DMS53 treated with DMSO at 0.1 percent for 48 hours (cell line): ENCODE data around the gene GADD45B.

Experiments used
- DNase-seq: peaks from one replicate; lab custom pipeline; 2025; ENCODE audit not compliant: unreplicated experiment; lab: John Stamatoyannopoulos, UW

The GADD45B gene, protein sequence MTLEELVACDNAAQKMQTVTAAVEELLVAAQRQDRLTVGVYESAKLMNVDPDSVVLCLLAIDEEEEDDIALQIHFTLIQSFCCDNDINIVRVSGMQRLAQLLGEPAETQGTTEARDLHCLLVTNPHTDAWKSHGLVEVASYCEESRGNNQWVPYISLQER

DNA sequence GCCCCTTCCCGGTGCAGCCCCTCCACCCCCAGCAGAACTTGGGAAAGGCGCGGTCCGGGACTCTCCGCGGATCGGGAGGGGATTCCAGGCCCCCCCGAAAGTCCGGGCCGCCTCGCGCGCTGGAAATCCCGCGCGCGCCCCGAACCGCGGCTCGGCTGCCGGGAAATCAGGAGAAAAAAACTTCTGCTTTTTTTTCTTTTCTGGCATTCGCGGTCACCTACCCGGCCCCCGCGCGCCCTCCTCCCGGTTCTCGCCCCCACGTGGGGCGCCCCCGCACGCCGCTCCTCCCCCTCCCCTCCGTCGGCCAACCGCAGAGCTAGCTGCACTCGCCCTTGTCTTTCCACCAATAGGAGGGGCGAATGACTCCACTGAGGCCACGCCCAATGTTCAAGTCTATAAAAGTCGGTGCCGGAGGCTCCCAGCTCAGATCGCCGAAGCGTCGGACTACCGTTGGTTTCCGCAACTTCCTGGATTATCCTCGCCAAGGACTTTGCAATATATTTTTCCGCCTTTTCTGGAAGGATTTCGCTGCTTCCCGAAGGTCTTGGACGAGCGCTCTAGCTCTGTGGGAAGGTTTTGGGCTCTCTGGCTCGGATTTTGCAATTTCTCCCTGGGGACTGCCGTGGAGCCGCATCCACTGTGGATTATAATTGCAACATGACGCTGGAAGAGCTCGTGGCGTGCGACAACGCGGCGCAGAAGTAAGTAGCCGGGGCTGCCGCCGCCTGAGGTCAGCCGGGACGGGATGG is at the start of gene GADD45B:
TSS of gene GADD45B (plus strand) at position 426 of the 749 bp plus-strand sequence. CDS start at position 658, 232 bp downstream.
- peak; percentile 78 for DNase-seq

DNA sequence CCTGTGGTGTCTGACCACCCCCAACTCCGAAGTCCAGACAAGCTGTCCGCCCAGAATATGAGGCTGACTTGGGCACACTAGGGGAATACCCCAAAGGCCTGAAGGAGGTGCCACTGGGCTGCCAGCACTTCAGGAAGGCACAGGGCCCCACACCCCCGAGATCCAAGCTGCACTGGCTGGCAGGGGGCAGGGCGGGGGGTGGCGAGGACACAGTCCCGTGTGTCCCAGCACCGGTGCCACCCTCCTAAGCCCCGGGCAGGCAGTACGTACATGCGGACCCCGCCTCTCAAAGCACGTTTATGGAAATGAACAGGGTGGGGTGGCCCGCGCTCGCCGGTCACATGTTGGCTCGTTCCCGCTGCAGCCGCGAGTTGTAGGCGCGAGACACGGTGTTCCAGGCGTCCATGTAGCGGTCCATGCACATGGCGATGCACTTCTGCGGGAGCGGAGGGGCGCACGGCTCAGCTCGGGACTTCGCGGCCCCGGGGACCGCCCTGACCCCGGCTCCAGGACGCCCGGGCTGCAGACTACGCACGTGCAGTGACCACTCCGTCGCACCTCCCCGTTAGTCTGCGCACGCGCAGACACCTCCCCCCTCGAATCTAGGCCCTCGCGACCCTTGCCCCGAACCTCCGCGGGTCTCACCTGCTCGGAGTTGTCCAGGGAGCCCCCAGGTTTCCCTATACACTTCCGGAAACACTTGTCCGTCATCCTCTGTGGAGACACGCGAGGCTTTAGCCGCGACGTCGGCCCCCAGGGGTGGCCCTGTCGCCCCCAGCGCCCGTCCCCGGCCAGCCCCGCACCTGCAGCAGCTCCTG is 49.1 kb upstream of the GADD45B start:
- no peak for DNase-seq

DNA sequence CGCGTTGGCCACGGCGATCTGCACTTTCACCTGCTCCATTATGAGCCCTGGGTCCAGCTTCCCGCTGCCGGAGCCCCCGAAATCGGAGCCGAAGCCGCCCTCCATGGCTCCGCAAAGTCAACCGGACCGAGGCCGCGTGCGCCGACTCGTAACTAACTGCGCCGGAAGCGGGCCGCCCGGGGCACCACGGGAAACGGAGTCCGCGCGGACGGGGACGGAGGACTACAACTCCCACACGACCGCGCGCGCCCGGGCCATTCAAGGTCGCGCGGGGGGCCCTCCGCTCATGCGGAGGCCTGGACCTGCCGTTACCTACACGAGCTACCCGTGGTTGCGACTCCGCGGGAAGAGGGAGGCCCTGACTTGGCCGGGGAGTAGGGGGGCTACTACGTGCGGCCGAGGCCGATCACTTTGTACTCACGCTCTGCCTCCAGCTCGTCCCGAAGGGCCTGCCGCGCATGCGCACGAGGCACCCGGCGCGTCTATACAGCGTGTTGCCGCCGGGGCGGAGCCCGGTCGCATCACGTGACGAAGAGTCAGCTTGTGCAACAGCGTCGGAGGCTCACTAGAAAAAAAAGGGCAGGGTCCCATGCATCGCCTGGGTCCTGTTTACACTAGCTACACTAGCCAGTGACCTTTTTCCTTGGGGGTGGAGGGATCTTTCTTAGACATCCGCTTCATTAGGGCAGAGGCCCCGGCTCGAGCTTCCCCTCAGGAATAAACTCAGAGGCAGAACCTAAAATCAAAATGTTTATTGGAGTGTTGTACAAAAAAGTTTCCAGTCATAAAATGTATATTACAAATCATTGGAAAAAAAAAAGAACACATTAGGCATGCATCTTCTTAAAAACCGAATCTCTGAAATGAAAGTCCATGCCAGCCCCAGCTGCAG is 48.3 kb upstream of the GADD45B start, which contains the start of gene TIMM13:
TSS of gene TIMM13 (minus strand) at position 158 of the 892 bp plus-strand sequence. CDS start at position 105, 53 bp downstream.
- DNase-seq = peak; percentile 84

DNA sequence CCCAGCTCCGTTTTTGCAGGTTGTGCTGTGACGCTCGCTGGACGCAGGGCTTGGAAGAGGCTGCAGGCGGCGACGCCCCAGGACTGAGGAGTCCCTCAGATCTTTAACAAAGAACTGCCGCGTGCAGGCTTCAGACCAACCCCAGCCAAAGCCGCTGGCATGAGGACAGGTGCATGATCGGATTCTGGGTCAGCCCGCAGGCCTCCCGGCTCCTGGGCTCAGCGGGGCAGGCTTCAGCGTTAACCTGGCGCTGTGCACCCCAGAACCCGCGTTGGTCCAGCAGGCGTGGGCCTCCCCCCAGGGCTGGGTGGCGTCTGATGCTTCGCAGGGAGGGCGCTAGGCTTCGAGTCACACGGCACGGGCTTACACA is 47.6 kb upstream of the GADD45B start:
- peak; percentile 28 for DNase-seq

DNA sequence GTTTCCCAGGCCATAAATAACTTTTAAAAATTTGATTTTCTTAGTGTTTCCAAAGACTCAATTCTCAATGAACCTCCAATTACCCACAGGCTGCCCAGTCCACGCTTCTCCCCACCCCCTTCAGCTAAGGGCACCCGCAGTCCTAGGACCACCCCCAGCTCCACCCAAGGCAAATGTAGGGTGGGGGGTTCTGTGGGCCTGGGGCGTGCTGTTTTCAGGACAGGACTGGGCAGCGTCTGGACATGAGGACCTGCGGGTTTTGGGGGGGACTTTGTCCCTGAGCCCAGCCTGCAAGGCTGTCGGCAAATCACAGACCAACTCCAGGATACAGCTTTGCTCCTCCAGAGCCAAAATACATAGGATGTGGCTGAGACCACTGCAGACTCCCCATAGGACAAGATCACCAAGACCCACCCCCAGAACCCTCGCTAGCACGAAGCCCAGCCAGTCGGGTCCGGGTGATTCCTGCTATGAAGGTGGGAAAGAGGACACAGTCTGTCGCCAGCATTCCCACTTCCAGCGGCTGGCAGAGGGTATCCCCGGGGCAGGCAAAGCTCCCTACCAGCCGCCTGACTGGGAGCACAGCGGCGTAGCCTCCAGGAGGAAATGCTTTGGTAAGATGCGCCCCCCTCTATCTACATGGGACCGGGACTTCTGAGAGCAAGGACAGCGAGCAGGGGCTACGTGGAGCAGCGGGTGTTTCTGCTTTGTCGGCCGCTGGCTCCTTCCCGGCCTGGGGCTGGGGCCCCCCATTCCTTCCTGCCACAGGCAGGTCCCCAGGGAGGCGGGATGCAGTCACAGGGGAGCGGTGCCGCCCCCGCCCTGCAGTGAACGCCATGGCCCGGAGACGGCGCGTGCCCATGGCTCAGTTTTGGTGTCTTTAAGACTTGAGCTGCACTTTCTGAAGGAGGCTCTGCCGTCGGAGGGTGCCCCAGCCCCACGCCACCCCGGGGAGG is 46.9 kb upstream of the GADD45B start:
- DNase-seq = no peak

DNA sequence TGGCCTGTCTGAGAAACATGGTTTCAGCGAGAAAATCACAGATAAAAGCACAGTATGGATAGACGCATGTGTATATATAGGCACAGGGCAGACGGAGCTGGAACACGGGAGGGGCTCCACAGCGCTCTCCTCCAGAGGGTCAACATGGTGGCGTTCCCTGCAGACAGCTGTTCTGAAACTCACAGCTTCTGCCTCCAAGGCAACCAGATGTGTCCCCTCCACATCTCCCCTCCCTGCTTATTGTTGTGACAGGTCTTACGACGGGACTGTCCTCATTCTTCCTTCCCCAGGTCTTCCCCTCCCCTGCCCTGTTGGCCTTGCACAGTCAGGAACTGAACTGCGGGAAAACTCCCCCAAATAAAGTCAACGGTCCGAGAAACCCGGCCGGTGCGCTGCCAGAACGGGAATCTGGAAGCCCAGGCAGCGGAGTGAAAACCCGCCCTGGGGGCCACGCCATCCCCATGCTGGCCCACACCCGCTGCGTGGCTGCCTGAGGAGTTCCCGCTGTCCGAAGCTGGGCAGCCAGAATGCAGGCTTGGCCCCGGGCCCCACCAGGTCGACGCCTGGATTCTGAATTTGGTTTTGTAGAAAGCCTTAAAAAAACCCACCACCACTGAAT is 45.9 kb upstream of the GADD45B start:
- DNase-seq = no peak

DNA sequence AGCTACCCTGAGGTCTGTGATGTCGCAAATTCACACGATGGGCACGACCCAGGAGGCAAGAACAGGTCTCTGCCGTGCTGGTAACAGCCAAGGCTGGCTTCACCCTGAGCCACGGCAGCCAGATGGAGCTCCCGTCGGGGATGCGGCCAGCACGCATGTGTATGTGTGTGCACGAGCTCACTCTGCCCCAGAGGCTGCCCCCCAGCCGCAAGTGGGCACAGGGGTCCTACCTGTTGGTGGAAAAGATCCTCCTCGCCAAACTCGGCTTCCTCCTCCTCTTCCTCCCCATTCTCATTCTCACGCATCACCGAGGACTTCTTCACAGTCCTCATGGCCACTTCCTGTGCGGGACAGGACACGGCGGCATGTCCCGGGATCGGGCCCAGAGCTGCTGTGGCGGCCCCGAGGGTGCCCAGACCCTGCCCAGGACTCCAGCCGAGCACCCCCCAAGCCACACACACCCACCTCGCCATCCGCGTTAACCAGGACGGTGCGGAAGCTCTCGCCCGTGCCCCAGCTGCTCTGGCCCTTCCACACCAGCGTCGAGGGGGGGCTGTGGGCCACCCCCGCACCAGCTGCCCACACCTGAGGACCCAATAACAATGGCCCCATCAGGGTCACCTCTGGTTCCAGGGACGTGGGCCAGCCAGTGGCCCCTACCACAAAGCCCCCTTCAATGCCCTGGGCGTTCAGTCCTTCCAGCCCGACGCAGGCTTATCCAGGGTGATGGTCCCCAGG is 44.4 kb upstream of the GADD45B start:
- no peak for DNase-seq

DNA sequence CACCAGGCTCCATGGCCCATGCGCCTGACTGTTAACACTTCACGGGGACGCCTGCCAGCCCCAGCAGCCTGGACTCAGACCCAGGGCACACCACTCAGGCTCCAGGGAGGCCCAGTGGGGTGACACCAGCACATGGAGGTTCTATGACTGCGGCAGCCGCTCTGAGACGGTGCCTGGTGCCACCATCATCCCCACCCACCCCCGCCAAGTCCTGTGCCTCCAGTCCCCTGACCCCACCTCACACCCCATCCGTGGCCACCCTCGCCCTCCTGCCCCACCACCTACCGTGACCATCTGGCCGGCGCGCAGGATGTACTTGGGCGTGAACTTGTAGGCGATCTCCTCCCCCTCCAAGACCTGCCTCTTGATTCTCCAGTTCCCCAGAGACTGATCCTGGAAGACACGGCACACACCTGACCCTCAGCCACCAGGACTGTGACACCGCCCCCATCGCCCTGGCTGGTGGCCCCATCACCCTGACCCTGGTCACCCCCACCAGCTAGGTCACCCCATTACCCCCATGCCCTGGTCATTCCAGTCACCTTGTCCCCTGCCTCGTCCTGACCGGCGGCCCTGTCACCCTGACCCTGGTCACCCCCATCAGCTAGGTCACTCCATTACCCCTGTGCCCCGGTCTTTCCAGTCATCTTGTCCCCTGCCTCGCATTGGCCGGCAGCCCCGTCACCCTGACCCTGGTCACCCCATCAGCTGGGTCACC is 43.6 kb upstream of the GADD45B start:
- no peak for DNase-seq

DNA sequence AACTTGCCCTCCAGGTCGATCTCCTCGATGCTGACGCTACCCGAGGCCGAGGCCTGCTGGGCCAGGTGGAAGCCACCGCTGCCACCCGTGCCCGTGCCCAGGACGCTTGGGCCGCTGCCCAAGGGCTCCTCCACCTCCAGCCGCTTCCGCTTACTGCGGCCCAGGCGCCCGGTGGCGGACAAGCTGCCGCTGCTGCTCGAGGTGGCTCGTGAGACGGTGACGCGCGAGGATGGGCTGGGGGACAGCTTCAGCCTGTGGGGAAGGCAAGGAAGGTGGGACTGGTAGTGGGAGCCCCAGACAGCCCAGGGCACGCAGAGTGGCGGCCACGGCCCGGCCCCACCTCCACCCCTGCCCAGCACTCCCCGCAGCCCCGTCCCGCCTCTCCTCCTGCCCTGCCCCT is 42.1 kb upstream of the GADD45B start:
- no peak for DNase-seq

DNA sequence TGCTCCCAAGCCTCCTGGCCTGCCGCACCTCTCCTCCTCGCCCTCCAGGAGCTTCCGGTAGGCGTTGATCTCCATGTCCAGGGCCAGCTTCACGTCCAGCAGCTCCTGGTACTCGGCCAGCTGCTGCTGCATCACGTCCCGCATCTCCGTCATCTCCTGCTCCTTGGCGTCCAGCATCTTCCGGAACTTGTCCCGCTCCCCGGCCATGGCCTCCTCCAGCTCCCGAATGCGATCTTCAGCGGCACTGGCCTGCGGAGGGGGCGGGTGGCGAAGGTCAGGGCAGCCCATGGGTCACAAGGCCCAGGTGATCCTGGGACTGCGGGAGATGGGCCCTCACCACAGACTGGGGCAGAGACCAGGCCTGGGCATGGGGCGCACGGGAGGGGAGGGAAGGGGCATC is 41.7 kb upstream of the GADD45B start:
- DNase-seq = no peak

DNA sequence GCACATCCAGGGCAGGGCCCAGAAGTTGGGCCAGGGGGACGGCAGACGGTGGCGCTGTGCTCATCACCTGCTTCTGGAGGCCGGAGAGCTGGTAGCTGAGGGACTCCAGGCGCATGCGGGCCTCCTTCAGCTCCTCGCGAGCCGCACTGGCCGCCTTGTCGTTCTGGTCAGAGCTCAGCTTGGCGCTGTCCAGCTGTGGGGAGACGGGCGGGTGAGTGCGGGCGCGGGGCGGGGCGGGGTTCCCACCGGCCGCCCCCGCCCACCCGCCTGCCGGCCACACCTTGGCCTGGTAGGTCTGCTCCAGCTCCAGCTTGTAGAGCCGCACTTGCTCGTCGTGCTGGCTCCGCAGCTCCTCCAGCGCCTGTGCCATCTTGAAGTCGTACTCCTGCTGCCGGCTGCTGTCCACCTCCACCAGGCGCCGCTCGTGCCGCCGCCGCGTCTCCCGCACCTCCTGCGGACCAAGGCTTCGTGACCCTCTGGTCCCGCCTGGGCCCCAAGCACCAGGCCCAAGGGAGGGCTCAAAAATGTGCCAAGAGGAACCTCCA is 41.1 kb upstream of the GADD45B start:
- no peak for DNase-seq

DNA sequence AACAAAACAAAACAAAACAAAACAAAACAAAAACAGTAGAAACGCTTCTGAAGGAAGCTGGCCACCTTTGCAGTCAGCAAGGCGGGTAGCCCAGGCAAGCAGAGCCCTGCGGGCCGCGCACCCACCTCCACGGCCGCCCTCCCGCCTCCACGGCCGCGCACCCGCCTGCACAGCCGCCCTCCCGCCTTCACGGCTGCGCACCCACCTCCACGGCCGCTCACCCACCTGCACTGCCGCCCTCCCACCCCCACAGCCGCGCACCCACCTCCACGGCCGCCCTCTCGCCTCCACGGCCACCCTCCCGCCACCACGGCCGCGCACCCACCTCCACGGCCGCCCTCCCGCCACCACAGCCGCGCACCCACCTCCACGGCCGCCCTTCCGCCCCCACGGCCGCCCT is 39.5 kb upstream of the GADD45B start:
- DNase-seq = no peak

DNA sequence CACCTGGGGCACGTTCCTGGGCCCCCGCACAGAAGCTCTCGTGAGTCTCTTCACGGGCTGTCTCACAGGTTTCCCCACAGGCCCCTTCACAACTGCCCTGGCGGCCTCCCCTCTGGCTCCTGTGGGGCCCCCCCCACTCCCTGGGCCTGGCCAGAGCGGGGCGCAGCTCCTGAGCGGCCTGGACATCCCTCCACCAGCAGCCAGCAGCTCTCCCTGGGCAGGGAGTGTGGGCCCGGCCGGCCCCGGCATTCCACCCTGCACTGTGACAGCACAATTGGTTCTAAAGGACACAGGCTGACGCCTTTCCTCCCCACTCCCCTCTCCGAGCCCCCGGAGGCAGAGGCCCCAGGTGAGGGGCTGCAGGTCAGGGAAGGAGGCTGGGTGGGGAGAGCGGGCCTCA is 39.0 kb upstream of the GADD45B start:
- DNase-seq = no peak

DNA sequence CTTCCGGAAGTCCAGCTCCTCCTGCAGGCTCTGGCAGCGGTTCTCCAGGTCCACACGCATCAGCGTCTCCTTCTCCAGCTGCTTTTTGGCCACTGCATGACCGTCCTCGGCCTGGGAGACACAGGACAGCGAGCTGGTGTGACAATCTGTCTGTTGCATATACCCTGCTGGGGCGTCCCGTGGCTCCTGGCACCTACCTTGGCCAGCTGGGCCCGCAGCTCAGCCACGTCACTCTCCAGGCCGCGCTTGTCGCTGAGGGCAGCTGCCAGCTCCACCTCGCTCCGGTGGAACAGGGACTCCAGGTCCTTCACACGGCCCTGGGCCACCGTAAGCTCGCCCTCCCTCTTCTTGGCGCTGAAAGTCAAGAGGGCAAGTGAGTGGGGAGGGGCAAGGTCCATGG is 37.7 kb upstream of the GADD45B start:
- DNase-seq = no peak

DNA sequence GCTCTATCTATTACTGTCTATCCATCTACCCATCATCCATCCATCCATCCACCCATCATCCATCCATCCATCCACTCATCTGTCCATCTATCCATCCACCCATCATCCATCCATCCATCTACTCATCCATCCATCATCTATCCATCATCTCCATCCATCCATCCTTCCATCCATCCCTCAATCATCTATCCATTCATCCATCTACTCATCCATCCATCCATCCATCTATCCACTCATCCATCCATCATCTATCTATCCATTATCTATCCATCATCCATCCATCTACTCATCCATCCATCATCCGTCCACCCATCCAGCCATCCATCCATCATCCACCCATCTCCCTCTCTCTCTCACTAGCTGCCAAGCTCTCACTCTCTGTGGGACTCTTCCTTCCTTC is 35.4 kb upstream of the GADD45B start:
- DNase-seq = no peak

DNA sequence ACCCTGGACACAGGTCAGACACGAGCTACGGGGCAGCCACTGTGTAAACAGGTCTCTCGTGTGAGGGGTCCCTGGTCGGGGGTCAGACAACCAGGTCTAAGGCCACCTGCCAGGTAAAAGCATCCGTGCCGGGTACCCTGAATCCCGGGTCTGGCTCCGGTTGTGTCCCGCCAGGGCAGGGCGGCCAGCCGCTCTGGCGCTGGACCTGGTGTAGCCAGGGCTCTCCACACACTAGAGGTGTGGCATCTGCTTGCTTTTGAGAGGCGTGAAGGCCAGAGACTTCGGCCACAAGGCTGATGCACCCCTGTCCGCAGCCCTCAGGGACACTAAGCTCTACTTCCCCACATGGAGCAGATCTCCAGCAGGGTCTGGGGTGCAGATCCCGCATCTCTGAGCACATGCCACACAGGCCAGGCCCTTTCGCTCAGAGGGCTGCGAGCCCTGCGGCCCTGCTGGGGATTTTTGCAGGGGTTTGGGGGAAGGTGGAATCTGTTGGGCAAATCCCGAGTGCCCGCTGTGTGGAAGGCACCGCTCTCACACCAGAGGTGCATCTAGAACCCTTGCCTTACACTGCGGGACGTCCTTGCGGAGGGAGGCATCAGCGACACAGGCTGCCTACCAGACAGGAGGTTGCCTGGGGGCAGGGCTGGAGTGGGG is 34.7 kb upstream of the GADD45B start:
- no peak for DNase-seq

DNA sequence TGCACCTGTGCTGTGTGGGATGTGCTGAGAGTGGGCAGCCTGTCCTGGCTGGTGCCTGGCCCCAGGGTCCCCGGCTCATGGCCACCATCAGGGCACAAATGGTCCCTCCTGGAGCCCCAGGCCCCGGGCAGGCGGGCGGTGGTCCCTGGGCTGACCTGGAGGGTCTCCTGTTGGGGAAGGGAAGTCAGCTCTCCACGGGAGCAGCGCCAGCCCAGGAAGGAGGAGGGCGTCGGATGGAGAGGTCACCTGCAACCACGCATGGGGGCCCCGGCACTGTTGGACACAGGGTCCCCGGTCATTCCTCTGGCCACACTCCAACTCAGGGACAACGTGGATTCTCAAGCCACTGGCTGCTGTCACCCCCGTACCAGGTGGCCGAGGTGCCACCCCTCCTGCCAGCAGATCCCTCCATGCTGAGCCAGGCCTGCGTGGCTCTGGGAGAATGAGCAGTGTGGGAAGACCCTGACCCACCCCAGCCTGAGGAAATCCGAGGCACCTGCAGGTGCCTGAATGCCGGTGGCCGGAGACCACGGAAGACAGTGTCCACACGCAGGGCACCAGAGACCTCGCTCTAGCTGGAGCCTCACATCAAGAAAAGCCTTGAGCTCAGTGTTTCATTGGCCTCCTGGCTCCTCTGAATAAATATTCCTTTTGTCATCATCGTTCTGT is 32.7 kb upstream of the GADD45B start:
- no peak for DNase-seq
